KOPT-K1 (cell line): ENCODE data around the gene NEU4.
A peak's percentile ranks its signal among the peaks of the same experiment; 100 is the strongest.

ENCODE experiments used
- H3K27ac ChIP-seq: fragments of 200-600 bp; sonication (generic); 2 replicates; pipeline ENCODE4 v1.5.1; 2016; ENCODE audit warnings: antibody characterized with exemption, mild to moderate bottlenecking, low read depth, low read length; ENCODE audit not compliant: poor library complexity, severe bottlenecking
- H3K36me3 ChIP-seq: fragments of 200-600 bp; sonication (generic); 2 replicates; pipeline ENCODE4 v1.5.1; 2017; ENCODE audit warnings: antibody characterized with exemption, mild to moderate bottlenecking, low read length, moderate library complexity; ENCODE audit not compliant: insufficient read depth
- H3K9me3 ChIP-seq: fragments of 200-600 bp; sonication (generic); 2 replicates; pipeline ENCODE4 v1.5.1; 2017; ENCODE audit warnings: antibody characterized with exemption, low read length, mild to moderate bottlenecking; ENCODE audit not compliant: insufficient read depth, poor library complexity, severe bottlenecking

The NEU4 gene

DNA sequence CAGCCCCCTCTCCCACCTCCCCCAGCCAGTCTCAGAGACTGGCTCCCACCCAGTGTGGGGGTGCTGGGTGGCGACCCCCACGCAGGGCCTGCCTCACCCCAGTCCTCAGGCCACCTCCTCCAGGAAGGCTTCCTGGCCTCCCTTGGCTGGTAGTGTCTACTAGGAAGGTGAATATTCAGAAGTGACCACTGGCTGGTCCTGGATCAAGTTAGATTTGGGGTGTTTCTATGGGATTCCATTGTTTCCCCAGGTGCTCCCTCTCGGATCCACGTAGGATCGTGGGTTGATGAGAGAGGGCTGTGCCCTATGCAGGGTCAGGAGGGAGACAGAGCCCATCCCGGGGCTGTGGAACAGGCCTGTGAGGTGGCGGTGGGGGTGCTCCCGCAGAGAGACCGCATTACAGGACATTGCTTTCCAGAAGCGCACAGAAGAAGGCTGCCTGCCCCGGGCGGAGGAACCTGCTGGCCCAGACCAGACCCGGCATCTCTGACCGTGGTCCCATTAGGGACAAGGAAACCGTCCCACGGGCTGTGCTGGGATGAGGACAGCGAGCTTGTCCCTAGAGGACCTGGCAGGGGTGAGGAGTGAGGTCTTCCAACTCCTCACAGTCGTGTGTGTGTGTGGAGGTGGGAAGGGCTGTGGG is 46.4 kb downstream of the NEU4 start:
- Histone ChIP-seq H3K9me3 (no peaks in the 10 kb centered on the region), H3K27ac (no peak overlapping the region), H3K36me3 (no peaks in the 10 kb centered on the region)

DNA sequence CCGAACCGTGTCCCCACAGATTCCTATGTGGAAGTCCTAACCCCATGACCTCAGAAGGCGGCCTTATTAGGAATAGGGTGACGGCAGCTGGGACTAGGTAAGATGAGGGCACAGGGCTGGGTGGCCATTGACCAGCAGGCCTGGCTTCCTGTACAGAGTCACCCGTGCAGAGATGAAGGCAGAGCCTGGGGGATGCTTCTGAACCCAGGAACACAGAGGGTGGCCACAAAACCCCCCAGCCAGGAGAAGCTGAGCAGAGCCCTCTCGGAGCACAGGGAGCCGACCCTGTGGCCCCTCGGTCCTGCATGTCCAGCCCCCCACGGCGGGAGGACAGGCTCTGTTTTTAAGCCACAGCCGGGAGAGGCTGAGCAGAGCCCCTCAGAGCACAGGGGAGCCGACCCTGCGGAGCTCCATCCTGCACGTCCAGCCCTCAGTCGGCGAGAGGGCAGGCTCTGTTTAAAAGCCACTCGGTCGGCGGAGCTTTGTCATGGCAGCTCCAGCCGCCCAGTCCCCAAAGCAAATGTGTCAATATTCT is 47.0 kb downstream of the NEU4 start:
- Histone ChIP-seq H3K27ac (no peak overlapping the region), H3K36me3 (no peaks in the 10 kb centered on the region), H3K9me3 (no peaks in the 10 kb centered on the region)

DNA sequence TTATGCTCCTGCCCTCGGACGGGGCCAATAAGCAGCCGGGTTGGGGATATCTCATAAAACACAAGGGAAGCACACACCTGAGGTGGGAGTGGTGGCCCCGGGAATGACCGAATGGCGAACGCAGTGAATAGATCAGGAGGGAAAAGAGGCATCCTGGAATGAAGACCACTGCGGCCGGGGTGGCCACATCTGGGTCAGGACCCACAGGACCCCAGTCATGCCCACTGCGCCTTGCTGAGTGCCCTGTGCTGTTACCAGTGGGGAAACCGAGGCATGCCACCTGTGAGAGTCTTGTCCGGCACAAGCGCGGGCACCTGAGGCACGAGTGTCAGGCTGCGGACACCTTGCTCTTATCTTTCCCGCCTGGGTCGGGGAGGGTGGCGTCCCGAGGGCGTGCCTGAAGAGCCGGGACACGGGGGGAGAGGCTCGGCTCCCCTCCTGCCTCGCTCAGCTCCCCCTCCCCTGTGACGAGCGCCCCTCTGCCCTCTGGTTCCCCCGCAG is 48.1 kb downstream of the NEU4 start:
- no peaks in the 10 kb centered on the region for H3K9me3 ChIP-seq
- H3K27ac ChIP-seq, result no peak overlapping the region
- no peaks in the 10 kb centered on the region for H3K36me3 ChIP-seq

DNA sequence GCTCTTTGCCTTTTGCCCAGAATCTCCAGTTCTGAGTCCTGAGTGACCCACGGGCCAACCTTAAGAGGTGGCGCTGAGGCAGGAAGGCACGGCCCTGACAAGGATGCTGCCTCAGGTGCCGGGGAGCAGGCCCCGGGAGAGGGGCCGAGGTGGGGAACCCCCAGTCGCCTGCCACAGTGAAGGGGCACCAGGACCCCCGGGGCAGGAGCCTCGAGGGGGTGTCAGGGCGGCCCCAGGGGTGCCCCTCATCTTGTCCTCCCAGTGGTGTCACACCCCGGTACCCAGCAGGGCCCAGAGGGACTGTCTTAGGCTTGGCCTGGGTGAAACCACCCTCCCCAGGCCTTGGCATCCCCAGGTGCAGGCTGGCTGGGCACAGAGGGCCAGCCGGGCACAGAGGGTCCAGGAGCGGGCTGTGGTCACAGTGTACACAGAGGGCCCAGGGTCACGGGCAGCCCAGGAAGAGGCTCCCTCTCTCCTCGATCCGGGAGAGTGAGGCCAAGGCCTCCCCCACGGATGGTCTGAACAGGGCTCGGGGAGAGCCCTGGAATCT is 48.7 kb downstream of the NEU4 start:
- peak overlapping the region; percentile 95 for H3K27ac ChIP-seq
- H3K36me3 ChIP-seq, result no peaks in the 10 kb centered on the region
- H3K9me3 ChIP-seq, result no peaks in the 10 kb centered on the region

DNA sequence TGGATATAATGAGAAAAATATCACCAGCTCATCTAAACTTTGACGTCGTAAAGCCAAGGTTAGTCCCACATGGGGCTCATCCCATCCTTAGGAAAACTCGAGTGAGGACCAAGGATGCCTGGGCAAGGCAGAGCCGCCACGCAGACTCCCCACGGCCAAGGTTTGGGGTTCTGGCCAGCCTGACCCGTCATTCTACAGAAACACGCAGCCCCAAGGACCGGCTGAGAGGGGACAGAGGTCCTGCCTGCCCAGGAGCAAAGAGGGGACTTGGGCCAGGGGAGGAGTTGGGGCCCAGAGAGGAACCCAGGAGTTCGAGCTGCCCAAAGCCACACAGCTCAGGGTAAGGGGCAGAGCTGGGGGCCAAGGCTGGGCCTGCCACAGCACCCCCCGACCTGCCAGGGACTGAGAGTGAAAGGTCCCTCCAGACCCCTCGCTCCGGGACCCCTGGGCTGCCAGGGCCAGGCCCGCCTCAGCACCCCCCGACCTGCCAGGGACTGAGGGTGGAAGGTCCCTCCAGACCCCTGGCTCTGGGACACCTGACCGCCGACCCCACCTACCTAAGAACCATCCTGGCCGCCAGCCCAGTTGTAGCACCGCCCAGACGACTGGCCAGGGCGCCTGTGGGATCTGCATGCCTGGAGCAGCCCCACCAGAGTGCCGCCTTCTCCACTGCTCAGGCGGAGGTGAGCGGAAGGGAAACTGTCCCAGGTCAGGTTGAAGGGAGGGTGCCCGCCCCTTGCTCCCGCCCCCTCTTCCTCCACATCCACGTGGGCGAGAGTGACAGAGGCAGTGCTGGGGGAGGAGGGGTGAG is 49.4 kb downstream of the NEU4 start, which contains the start of gene PDCD1:
Gene PDCD1 (minus strand): TSS at position 689 of the 811 bp plus-strand sequence. CDS start 56 bp downstream, at position 633.
- Histone ChIP-seq H3K27ac (peak within 1 kb of the TSS; percentile 95), H3K9me3 (no peaks in the 10 kb centered on the region)

DNA sequence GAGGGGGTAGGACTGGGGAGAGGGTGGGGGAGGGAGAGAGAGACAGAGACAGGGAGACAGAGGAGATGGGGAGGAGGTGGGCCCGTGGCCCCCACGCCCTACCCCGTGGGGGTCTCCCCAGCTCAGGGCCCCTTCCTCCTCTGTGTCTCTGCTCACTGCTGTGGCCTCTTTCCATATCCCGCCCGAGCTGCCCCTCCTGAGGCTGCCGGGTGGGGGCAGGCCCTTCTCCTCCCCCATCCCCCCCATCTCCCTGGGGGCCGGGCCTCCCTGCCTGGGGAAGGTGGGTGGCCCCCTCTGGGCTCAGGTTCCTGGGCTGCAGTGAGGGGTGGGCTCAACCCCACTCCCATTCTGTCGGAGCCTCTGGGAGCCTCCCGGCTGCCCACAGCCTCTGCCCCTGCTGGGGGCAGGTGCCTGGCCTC is 50.0 kb downstream of the NEU4 start:
- no peaks in the 10 kb centered on the region for H3K9me3 ChIP-seq
- H3K36me3 ChIP-seq, result no peaks in the 10 kb centered on the region
- H3K27ac ChIP-seq, result peak overlapping the region; percentile 95

More for the DNA sequence above, 49.4 kb downstream of the NEU4 start, which contains the start of gene PDCD1:
- H3K36me3 ChIP-seq, result no peaks in the 10 kb centered on the region

DNA sequence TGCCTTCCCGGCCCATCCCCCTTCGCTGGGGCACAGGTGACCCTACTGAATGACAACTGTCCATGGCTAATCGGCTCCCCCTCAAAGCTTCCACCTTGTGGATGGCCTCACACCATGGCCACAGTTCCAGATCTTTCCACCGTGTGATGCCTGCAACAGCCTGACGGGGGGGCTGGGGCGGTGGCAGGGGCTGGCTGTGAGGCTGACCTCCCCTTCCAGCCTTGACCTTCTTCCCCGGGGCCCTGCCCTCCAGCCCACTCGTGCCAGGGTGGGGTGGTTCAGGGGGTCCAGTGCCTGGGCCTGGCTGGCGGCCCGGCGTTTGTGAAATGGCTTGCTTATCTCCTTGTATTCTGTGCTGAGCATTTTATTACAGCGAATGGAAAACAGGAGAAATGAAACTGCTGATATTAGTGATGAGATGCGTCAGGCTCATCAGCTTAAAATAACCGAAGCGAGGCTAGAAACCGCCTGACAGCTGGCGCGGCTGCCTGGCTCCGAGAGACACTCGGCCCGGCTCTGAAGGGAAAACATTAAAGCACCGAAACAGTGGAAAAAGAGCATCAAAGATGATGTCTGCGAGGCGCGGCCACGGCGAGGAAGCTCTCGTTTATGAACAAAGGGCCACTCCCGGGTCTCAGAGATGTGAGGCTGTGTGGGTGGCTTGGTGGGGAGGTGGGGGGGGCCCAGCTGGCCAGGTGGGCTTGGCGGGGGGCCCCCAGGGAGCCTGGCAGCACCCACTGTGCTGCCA is 50.6 kb downstream of the NEU4 start:
- peak overlapping the region; percentile 95 for H3K27ac ChIP-seq
- no peaks in the 10 kb centered on the region for H3K36me3 ChIP-seq
- H3K9me3 ChIP-seq, result no peaks in the 10 kb centered on the region

DNA sequence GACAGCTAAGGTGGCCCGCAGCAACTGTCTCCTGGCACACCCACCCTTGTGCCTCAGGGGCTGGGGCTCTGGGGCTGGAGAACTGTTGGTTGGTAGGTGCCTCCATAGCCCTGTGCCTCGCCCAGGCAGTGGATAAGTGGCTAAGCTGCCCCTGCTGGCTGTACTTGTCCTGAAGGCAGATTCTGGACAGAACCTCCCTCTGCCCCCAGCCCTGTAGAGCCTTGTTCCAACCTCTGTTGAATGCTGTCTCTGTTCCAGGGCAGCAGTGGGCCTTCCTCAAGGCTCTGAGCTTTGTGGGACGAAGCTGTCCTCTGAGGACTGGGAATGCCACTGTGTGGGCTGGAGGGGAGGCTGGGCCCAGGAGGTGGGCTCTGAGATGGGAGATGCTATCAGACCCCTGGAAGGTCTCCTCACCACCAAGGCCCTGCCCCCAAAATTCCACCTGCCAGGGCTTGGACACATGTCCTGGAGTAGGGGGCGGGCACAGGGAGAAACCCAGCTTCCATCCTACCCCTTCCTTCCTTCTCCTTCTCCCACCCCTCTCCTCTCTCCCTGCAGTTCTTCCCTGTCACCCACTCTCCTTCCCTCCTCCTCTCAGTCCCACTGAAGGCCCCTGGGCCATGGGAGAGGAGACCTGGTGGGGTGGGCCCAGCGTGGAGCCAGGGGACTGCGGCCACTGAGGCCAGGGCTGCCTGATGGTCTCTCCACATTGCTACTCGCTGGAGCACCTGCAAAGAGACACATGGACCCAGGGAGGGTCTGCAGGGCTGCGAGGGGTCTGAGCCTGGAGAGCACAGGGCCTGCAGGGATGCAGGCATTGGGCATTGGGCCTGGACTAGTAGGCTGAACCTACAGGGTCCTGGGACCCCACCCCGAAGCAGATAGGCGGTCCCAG is 51.4 kb downstream of the NEU4 start:
- no peaks in the 10 kb centered on the region for H3K9me3 ChIP-seq
- H3K36me3 ChIP-seq, result no peaks in the 10 kb centered on the region
- H3K27ac ChIP-seq, result peak overlapping the region; percentile 95

DNA sequence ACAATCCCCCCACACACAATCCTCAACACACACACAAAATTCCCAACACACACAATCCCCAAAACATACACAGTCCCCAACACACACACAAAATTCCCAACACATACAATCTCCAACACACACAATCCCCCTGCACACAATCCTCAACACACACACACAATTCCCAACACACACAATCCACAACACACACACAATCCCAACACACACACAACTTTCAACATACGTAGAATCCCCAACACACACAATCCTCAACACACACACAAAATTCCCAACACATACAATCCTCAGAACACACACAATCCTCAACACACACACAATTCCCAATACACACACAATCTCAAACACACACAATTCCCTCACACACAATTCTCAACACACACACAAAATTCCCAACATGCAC is 52.3 kb downstream of the NEU4 start:
- H3K36me3 ChIP-seq, result no peaks in the 10 kb centered on the region
- H3K27ac ChIP-seq, result peak overlapping the region; percentile 95
- H3K9me3 ChIP-seq, result no peaks in the 10 kb centered on the region

DNA sequence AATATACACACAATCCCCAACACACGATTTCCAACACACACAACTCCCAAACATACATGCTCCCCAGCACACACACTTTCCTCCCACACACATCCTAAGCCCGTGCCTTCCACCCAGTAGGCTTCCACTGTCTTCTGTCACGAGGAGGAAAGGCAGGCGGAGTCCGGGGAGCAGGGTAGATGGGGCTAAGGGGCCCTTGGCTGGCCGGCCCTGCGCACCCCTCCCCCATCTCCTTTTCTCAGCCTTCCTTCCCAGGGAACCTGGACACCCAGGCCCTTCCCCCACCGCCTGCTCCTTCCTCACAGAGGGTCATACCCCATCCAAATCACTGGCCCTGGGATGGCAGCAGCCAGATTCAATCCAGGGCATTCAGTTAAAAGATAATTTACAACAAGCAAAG is 53.1 kb downstream of the NEU4 start:
- Histone ChIP-seq H3K9me3 (no peaks in the 10 kb centered on the region), H3K36me3 (no peaks in the 10 kb centered on the region), H3K27ac (peak overlapping the region; percentile 95)

DNA sequence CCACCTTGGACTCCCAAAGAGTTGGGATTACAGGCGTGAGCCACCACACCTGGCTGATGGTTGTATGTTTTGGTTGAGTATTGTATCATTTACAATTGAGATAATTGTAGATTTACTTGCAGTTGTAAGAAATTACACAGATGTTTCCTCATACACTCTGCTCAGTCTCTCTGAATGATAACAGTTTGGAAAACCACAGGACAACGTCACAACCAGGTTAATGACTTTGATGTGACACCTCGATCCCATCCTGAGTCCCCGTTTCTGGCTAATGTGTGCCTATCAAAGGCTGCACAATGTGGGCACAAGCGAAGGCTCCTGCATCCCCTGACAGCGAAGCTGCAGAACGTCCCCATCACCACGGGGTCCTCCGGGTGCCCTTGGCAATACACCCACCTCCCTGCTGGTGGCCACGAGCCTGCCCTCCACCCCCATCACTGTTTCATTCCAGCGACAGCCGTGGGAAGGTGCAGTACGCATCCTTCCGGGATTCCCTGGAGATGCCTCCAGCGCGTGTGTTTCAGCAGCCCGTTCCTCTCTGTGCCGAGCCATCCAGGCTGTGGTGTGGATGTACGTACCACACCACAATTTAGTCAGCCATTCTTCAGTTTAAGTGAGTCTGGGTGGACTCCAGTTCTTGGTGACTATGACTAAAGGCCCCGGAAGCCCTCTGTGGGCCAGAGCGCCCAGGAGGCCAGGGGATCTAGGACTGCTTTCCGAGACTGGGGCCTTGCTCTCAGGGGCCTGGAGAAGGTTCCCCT is 54.0 kb downstream of the NEU4 start:
- Histone ChIP-seq H3K27ac (peak overlapping the region; percentile 95), H3K36me3 (no peaks in the 10 kb centered on the region), H3K9me3 (no peaks in the 10 kb centered on the region)

DNA sequence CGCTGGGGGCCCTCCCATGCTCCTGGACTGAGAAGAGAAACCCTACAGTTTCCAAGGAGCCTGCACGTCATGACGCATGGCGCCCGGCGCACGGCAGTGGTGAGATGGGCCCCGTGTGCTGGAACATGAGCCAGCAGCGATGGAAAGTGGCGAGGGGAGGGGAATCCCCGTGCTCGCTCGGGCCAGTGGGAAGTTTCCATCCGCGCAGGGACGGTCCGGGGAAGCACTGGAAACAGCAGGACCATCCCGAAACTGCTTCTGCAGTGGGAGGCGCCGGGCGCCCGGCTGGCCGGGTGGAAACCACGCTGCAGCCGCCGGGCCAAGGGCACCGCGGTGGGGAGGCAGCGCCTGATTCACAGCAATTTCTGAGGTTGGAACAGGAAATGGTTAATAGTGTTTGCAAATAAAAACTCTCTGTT is 54.6 kb downstream of the NEU4 start:
- peak overlapping the region; percentile 95 for H3K27ac ChIP-seq
- no peaks in the 10 kb centered on the region for H3K36me3 ChIP-seq
- no peaks in the 10 kb centered on the region for H3K9me3 ChIP-seq

DNA sequence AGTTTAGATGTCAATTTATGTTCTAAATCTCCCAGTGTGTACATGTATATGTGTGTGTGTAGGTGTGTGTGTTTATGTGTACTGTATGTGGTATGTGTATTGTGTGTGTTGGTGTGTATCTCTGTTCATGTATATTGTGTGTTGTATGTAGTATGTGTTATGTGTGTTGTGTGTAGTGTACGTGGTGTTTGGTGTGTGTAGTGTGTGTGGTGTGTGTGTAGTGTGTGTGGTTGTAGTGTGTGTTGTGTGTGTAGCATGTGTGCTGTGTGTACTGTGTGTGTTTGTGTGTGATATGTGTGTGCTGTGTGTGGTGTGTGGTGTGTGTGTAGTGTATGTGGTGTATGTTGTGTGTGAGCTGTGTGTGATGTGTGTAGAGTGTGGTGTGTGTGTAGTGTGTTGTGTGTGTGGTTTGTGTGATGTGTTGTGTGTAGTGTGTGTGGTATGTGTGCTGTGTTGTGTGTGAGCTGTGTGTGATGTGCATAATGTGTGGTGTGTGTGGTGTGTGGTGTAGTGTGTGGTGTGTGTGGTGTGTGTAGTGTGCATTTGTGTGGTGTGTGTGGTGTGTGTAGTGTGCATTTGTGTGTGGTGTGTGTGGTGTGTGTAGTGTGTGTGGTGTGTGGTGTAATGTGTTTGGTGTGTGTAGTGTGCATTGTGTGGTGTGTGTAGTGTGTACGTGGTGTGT is 55.3 kb downstream of the NEU4 start:
- Histone ChIP-seq H3K9me3 (no peaks in the 10 kb centered on the region), H3K27ac (peak overlapping the region; percentile 95), H3K36me3 (no peaks in the 10 kb centered on the region)
